HG03469 (cell line): ENCODE measurements around the gene NWD2.
"Not testable (repeated sequence)": the region's sequence is repeated elsewhere in the genome, so short reads cannot be mapped to it uniquely, and the experiment has no call there.

Experiments
- ATAC-seq: cut with Tn5 transposase; IDR thresholded peaks from one replicate; pipeline ENCODE4 v1.9.1; 2021; ENCODE audit warnings: mild to moderate bottlenecking, moderate library complexity, moderate number of reproducible peaks; ENCODE audit not compliant: unreplicated experiment

The NWD2 gene

GRCh38 chr4:37244583-37245390 is at the start of gene NWD2:
NWD2 (plus strand) TSS chr4:37244743; CDS start chr4:37245068, 325 bp downstream.
- no peak for ATAC-seq

GRCh38 chr4:37197899-37198298 is 46.6 kb upstream of the NWD2 start:
- ATAC-seq, result no peak

GRCh38 chr4:37204740-37205139 is 39.8 kb upstream of the NWD2 start:
- not testable (repeated sequence) for ATAC-seq

- no peak for ATAC-seq
These were observed 28.3 kb upstream of the NWD2 start for GRCh38 chr4:37216209-37216608.

GRCh38 chr4:37219242-37219641 is 25.3 kb upstream of the NWD2 start:
- no peak for ATAC-seq

GRCh38 chr4:37219990-37220389 is 24.6 kb upstream of the NWD2 start:
- no peak for ATAC-seq

- ATAC-seq, result no peak
These were observed 23.9 kb upstream of the NWD2 start for GRCh38 chr4:37220685-37221084.

GRCh38 chr4:37223732-37224131 is 20.8 kb upstream of the NWD2 start:
- no peak for ATAC-seq

GRCh38 chr4:37224854-37225253 is 19.7 kb upstream of the NWD2 start:
- no peak for ATAC-seq

GRCh38 chr4:37225778-37226177 is 18.8 kb upstream of the NWD2 start:
- ATAC-seq, result no peak

GRCh38 chr4:37232315-37232714 is 12.2 kb upstream of the NWD2 start:
- ATAC-seq, result no peak

- no peak for ATAC-seq
These were observed 8.4 kb upstream of the NWD2 start for GRCh38 chr4:37236165-37236564.

- ATAC-seq, result peak; percentile 61
These were observed 2.9 kb upstream of the NWD2 start for GRCh38 chr4:37241647-37242046.

GRCh38 chr4:37243051-37243450 is 1.5 kb upstream of the NWD2 start:
- no peak for ATAC-seq

- ATAC-seq, result no peak
These were observed 591 bp upstream of the NWD2 start for GRCh38 chr4:37243722-37244582.

GRCh38 chr4:37245391-37245954 is 930 bp downstream of the NWD2 start:
- ATAC-seq, result no peak

GRCh38 chr4:37246891-37247290 is 2.3 kb downstream of the NWD2 start:
- no peak for ATAC-seq

GRCh38 chr4:37258221-37258620 is 13.7 kb downstream of the NWD2 start:
- ATAC-seq, result no peak

GRCh38 chr4:37268319-37268718 is 23.8 kb downstream of the NWD2 start:
- no peak for ATAC-seq

- ATAC-seq, result no peak
These were observed 34.6 kb downstream of the NWD2 start for GRCh38 chr4:37279121-37279520.

- no peak for ATAC-seq
These were observed 35.5 kb downstream of the NWD2 start for GRCh38 chr4:37279894-37280592.
